ENCODE data around the gene GALNT10. TPM values are rescaled to one million over a fixed set of nuclear protein-coding genes. Genes with fewer than 3 reads are reported as not detected.

The GALNT10 gene
- total RNA-seq, 1 experiment from 2014 or later = 22.9 TPM

DNA sequence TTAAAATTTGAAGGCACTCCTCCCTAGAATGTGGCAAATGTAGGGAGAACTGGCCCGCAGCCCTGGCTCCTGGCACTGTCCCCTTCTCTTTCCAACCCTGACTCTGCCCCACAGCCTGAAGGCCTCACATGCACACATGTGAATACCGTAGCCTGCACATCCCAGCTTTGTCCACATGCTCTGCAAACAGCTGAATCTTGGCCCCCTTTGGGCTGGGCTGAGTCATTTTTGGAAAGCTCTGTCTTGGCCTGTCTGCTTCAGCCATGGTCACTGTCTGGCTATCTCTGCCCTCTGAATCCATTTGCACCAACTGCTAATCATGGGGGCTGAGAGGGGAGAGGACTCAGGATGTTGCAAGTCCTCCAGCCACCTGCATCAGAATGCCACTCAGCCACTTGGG, 22.1 kb upstream of the GALNT10 start:
- Mint-ChIP-seq H3K4me1 (peaks cover 67% of the 10 kb centered on the region), H3K9me3 (no peaks in the 10 kb centered on the region), H3K36me3 (no peaks in the 10 kb centered on the region), H3K4me3 (no peak overlapping the region), H3K27ac (no peak overlapping the region), H3K27me3 (ENCODE audit: low read depth) (no peaks in the 10 kb centered on the region)
- ATAC-seq (no peak), DNase-seq (ENCODE audit: low spot score) (no peak)
- ChIA-PET POLR2A (no interaction called here), CTCF (interaction anchor here (1.5 to 4.3 kb wide), 2 partner anchors 11 to 90 kb away, joined by 3 to 36 read pairs; no protein-coding TSS in a partner anchor)
- TF ChIP-seq, protein P1, sequence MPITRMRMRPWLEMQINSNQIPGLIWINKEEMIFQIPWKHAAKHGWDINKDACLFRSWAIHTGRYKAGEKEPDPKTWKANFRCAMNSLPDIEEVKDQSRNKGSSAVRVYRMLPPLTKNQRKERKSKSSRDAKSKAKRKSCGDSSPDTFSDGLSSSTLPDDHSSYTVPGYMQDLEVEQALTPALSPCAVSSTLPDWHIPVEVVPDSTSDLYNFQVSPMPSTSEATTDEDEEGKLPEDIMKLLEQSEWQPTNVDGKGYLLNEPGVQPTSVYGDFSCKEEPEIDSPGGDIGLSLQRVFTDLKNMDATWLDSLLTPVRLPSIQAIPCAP (CRISPR knock-in tag; IDR thresholded peaks at IDR 0.05) = no peak
- TF ChIP-seq, protein P2, sequence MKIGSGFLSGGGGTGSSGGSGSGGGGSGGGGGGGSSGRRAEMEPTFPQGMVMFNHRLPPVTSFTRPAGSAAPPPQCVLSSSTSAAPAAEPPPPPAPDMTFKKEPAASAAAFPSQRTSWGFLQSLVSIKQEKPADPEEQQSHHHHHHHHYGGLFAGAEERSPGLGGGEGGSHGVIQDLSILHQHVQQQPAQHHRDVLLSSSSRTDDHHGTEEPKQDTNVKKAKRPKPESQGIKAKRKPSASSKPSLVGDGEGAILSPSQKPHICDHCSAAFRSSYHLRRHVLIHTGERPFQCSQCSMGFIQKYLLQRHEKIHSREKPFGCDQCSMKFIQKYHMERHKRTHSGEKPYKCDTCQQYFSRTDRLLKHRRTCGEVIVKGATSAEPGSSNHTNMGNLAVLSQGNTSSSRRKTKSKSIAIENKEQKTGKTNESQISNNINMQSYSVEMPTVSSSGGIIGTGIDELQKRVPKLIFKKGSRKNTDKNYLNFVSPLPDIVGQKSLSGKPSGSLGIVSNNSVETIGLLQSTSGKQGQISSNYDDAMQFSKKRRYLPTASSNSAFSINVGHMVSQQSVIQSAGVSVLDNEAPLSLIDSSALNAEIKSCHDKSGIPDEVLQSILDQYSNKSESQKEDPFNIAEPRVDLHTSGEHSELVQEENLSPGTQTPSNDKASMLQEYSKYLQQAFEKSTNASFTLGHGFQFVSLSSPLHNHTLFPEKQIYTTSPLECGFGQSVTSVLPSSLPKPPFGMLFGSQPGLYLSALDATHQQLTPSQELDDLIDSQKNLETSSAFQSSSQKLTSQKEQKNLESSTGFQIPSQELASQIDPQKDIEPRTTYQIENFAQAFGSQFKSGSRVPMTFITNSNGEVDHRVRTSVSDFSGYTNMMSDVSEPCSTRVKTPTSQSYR (CRISPR knock-in tag; IDR thresholded peaks at IDR 0.05) = no peak
- TF ChIP-seq MXD4 (CRISPR knock-in tag; IDR thresholded peaks at IDR 0.05; ENCODE audit: borderline replicate concordance) = no peak
- no peak for TF ChIP-seq JAZF1 (CRISPR knock-in tag; IDR thresholded peaks at IDR 0.05)
- no peak for TF ChIP-seq EMX1 (CRISPR knock-in tag; IDR thresholded peaks at IDR 0.05)
- TF ChIP-seq, protein P3, sequence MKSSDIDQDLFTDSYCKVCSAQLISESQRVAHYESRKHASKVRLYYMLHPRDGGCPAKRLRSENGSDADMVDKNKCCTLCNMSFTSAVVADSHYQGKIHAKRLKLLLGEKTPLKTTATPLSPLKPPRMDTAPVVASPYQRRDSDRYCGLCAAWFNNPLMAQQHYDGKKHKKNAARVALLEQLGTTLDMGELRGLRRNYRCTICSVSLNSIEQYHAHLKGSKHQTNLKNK (CRISPR knock-in tag; IDR thresholded peaks at IDR 0.05) = no peak
- no peak for TF ChIP-seq MYBL2 (CRISPR knock-in tag; IDR thresholded peaks at IDR 0.05)
- TF ChIP-seq, protein P4, sequence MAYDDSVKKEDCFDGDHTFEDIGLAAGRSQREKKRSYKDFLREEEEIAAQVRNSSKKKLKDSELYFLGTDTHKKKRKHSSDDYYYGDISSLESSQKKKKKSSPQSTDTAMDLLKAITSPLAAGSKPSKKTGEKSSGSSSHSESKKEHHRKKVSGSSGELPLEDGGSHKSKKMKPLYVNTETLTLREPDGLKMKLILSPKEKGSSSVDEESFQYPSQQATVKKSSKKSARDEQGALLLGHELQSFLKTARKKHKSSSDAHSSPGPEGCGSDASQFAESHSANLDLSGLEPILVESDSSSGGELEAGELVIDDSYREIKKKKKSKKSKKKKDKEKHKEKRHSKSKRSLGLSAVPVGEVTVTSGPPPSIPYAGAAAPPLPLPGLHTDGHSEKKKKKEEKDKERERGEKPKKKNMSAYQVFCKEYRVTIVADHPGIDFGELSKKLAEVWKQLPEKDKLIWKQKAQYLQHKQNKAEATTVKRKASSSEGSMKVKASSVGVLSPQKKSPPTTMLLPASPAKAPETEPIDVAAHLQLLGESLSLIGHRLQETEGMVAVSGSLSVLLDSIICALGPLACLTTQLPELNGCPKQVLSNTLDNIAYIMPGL (CRISPR knock-in tag; IDR thresholded peaks at IDR 0.05) = no peak
- TF ChIP-seq ATF1 (CRISPR knock-in tag; IDR thresholded peaks at IDR 0.05) = no peak
- TF ChIP-seq GRHL2 (CRISPR knock-in tag; IDR thresholded peaks at IDR 0.05; ENCODE audit: insufficient replicate concordance, severe bottlenecking) = no peak
- TF ChIP-seq, protein P5, sequence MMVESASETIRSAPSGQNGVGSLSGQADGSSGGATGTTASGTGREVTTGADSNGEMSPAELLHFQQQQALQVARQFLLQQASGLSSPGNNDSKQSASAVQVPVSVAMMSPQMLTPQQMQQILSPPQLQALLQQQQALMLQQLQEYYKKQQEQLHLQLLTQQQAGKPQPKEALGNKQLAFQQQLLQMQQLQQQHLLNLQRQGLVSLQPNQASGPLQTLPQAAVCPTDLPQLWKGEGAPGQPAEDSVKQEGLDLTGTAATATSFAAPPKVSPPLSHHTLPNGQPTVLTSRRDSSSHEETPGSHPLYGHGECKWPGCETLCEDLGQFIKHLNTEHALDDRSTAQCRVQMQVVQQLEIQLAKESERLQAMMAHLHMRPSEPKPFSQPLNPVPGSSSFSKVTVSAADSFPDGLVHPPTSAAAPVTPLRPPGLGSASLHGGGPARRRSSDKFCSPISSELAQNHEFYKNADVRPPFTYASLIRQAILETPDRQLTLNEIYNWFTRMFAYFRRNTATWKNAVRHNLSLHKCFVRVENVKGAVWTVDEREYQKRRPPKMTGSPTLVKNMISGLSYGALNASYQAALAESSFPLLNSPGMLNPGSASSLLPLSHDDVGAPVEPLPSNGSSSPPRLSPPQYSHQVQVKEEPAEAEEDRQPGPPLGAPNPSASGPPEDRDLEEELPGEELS (CRISPR knock-in tag; IDR thresholded peaks at IDR 0.05) = no peak
- TF ChIP-seq SMAD4 (CRISPR knock-in tag; IDR thresholded peaks at IDR 0.05) = no peak
- no peak for TF ChIP-seq FOXJ3 (CRISPR knock-in tag; IDR thresholded peaks at IDR 0.05; ENCODE audit: borderline replicate concordance)
- TF ChIP-seq NR2C2 (CRISPR knock-in tag; IDR thresholded peaks at IDR 0.05) = no peak
- TF ChIP-seq ZNF232 (CRISPR knock-in tag; IDR thresholded peaks at IDR 0.05) = no peak
- no peak for TF ChIP-seq ZNF219 (CRISPR knock-in tag; IDR thresholded peaks at IDR 0.05; ENCODE audit: borderline replicate concordance)
- no peak for TF ChIP-seq PRRX2 (CRISPR knock-in tag; IDR thresholded peaks at IDR 0.05)
- no peak for TF ChIP-seq IRF2 (CRISPR knock-in tag; IDR thresholded peaks at IDR 0.05; ENCODE audit: borderline replicate concordance, low read depth)
- TF ChIP-seq ZNF138 (CRISPR knock-in tag; conservative IDR thresholded peaks at IDR 0.05) = no peak
- TF ChIP-seq, protein P6, sequence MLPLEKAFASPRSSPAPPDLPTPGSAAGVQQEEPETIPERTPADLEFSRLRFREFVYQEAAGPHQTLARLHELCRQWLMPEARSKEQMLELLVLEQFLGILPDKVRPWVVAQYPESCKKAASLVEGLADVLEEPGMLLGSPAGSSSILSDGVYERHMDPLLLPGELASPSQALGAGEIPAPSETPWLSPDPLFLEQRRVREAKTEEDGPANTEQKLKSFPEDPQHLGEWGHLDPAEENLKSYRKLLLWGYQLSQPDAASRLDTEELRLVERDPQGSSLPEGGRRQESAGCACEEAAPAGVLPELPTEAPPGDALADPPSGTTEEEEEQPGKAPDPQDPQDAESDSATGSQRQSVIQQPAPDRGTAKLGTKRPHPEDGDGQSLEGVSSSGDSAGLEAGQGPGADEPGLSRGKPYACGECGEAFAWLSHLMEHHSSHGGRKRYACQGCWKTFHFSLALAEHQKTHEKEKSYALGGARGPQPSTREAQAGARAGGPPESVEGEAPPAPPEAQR (CRISPR knock-in tag; IDR thresholded peaks at IDR 0.05) = no peak

All from WTC11 (cell line).